Thyroid gland (tissue), 4 donors: Measurements from ENCODE around the gene INKA1. TPM values are rescaled to one million over a fixed set of nuclear protein-coding genes. Genes with fewer than 3 reads are reported as not detected.

Source experiments
- DNase-seq, 2 donors: peaks; one replicate each; pipeline ENCODE4 v3.0.0-alpha.2; 2019
- H3K27ac ChIP-seq, 3 donors: fragments of 200-600 bp; sonication (generic); 1 replicate in 2 of 3; 2 replicates in 1 of 3; pipeline ENCODE4 v1.5.1; 2016 to 2019; ENCODE audit warnings: mild to moderate bottlenecking in 1 of 3, moderate library complexity in 1 of 3
- H3K27me3 ChIP-seq: fragments of 200-600 bp; sonication (generic); one replicate; pipeline ENCODE4 v1.5.1; 2019
- H3K36me3 ChIP-seq, 2 donors: fragments of 200-600 bp; sonication (generic); one replicate each; pipeline ENCODE4 v1.5.1; 2016 to 2019
- H3K4me1 ChIP-seq, 2 donors: fragments of 200-600 bp; sonication (generic); one replicate each; pipeline ENCODE4 v1.5.1; 2017 to 2019
- H3K4me3 ChIP-seq, 3 donors: fragments of 200-600 bp; sonication (generic); replicated peaks in 1 of 3; 1 replicate in 2 of 3; 2 replicates in 1 of 3; pipeline ENCODE4 v1.5.1; 2016; ENCODE audit warnings: mild to moderate bottlenecking in 1 of 3
- H3K9me3 ChIP-seq: fragments of 200-600 bp; sonication (generic); one replicate; pipeline ENCODE4 v1.5.1; 2017
- CTCF ChIP-seq, 6 experiments: fragments of 200-600 bp in 3 of 6; fragments of 450-650 bp in 3 of 6; sonication (generic) in 3 of 6; IDR thresholded peaks; one replicate each; pipeline ENCODE4 v1.5.1; 2016 to 2019; ENCODE audit warnings: antibody characterized with exemption in 6 of 6, mild to moderate bottlenecking in 2 of 6, inconsistent platforms in 1 of 6, moderate library complexity in 1 of 6
- POLR2A ChIP-seq, 2 donors: fragments of 450-650 bp; IDR thresholded peaks; one replicate each; pipeline ENCODE4 v1.6.1; 2017; ENCODE audit warnings: antibody characterized with exemption in 2 of 2, mild to moderate bottlenecking in 2 of 2, moderate library complexity in 1 of 2
- WGBS, 2 donors: methylation state at CpG; one replicate each; pipeline ENCODE4 v1.1.5; 2017; 5-methylcytosine and 5-hydroxymethylcytosine counted together
- intact Hi-C: fragments of 100-400 bp; cut with DNase I; formaldehyde crosslinking; loops from one replicate; pipeline ENCODE4 v1.15.1; 2023
- total RNA-seq, 4 donors: library from RNA; depleted of rRNA; stranded (reverse); fragments of >200 nt; gene quantifications; one replicate each; pipeline ENCODE4 v1.2.3, GENCODE V29; 2016

INKA1 gene
- total RNA-seq, 4 donors from 2014 or later: 3.1 to 7.3 (median 5.6) TPM

- 85 to 89% methylated on average over 5 of the region's 5 CpGs for WGBS, 2 donors
- peaks cover 11 to 28% of the 10 kb centered on the region in 2 donors for H3K4me1 ChIP-seq
- H3K27me3 ChIP-seq: no peaks in the 10 kb centered on the region
- no peaks in the 10 kb centered on the region for H3K9me3 ChIP-seq
- no peaks in the 10 kb centered on the region for H3K36me3 ChIP-seq
- no peak for DNase-seq
- TF ChIP-seq CTCF (IDR thresholded peaks at IDR 0.05): no peak
- intact Hi-C loops: loop anchor here (5.0 kb wide), 1 partner anchor 65 kb away; the partner anchor contains the start of gene GMPPB
- H3K27ac ChIP-seq: peak overlapping the region in 1 of 3 donors; percentile 98
- H3K4me3 ChIP-seq: no peak overlapping the region
These were observed 15.5 kb upstream of the INKA1 start for GRCh38 chr3:49787536-49787935.

GRCh38 chr3:49788056-49788455 is 15.0 kb upstream of the INKA1 start:
- no peaks in the 10 kb centered on the region for H3K9me3 ChIP-seq
- intact Hi-C loops: loop anchor here (5.0 kb wide), 1 partner anchor 66 kb away; the partner anchor contains the start of gene GMPPB
- no peak for TF ChIP-seq CTCF (IDR thresholded peaks at IDR 0.05)
- TF ChIP-seq POLR2A (IDR thresholded peaks at IDR 0.05): no peak
- no peak overlapping the region for H3K4me3 ChIP-seq
- no peak for DNase-seq
- H3K4me1 ChIP-seq: peaks cover 11 to 28% of the 10 kb centered on the region in 2 donors
- no peaks in the 10 kb centered on the region for H3K27me3 ChIP-seq
- 92 to 97% methylated on average over 2 of the region's 2 CpGs for WGBS, 2 donors
- no peaks in the 10 kb centered on the region for H3K36me3 ChIP-seq
- H3K27ac ChIP-seq: no peak overlapping the region

- Histone ChIP-seq H3K4me1 (peaks cover 5 to 9% of the 10 kb centered on the region in 2 donors), H3K27me3 (no peaks in the 10 kb centered on the region), H3K36me3 (no peaks in the 10 kb centered on the region), H3K4me3 (no peak overlapping the region), H3K9me3 (no peaks in the 10 kb centered on the region), H3K27ac (no peak overlapping the region)
- intact Hi-C loops: no loop called here
- 69 to 73% methylated on average over 9 of the region's 9 CpGs for WGBS, 2 donors
- TF ChIP-seq CTCF (IDR thresholded peaks at IDR 0.05): no peak
- TF ChIP-seq POLR2A (IDR thresholded peaks at IDR 0.05): no peak
- no peak for DNase-seq
These were observed 12.2 kb upstream of the INKA1 start for GRCh38 chr3:49790626-49791411.

- H3K36me3 ChIP-seq: no peaks in the 10 kb centered on the region
- H3K4me1 ChIP-seq: peaks cover 5 to 9% of the 10 kb centered on the region in 2 donors
- 85 to 95% methylated on average over 4 of the region's 4 CpGs for WGBS, 2 donors
- TF ChIP-seq POLR2A (IDR thresholded peaks at IDR 0.05) (no peak), CTCF (IDR thresholded peaks at IDR 0.05) (no peak)
- no peaks in the 10 kb centered on the region for H3K27me3 ChIP-seq
- H3K4me3 ChIP-seq: no peak overlapping the region
- no peak for DNase-seq
- no peaks in the 10 kb centered on the region for H3K9me3 ChIP-seq
- no peak overlapping the region for H3K27ac ChIP-seq
- intact Hi-C loops: no loop called here
These were observed 11.5 kb upstream of the INKA1 start for GRCh38 chr3:49791571-49791970.

- DNase-seq: no peak
- H3K27me3 ChIP-seq: no peaks in the 10 kb centered on the region
- no peaks in the 10 kb centered on the region for H3K36me3 ChIP-seq
- no peak overlapping the region for H3K4me3 ChIP-seq
- no peaks in the 10 kb centered on the region for H3K9me3 ChIP-seq
- peaks cover 0 to under 1% of the 10 kb centered on the region in 2 donors for H3K4me1 ChIP-seq
- intact Hi-C loops: no loop called here
- 86 to 89% methylated on average over 10 of the region's 10 CpGs for WGBS, 2 donors
- no peak for TF ChIP-seq CTCF (IDR thresholded peaks at IDR 0.05)
- TF ChIP-seq POLR2A (IDR thresholded peaks at IDR 0.05): no peak
- no peak overlapping the region for H3K27ac ChIP-seq
These were observed 10.5 kb upstream of the INKA1 start for GRCh38 chr3:49792371-49793150.
